Measurements from ENCODE around the gene CELA2B.

GRCh38 chr1:15488371-15488770 is 12.5 kb downstream of the CELA2B start:
- no peak for TF ChIP-seq CTCF (conservative IDR thresholded peaks at IDR 0.05)
- no peak for TF ChIP-seq ZFX (IDR thresholded peaks at IDR 0.05)
